ENCODE measurements around the gene ZNF669. TPM values are rescaled to one million over a fixed set of nuclear protein-coding genes. Genes with fewer than 3 reads are reported as not detected.

Gene ZNF669
- total RNA-seq, 1 donor from 2014 or later, result 28.1 TPM

GRCh38 chr1:247077213-247077612 lies 26.9 kb downstream of the ZNF669 start:
- Mint-ChIP-seq H3K36me3 (peaks cover 47% of the 10 kb centered on the region), H3K27ac (peak overlapping the region; percentile 74), H3K27me3 (ENCODE audit: insufficient read depth, low read depth) (peaks cover 5% of the 10 kb centered on the region), H3K9me3 (peaks cover 66% of the 10 kb centered on the region), H3K4me1 (peaks cover 4% of the 10 kb centered on the region), H3K4me3 (peak overlapping the region; percentile 97)
- Histone ChIP-seq H4K20me1 (ENCODE audit: low read depth) (no peaks in the 10 kb centered on the region), H3K27ac (no peak overlapping the region), H3K9ac (peak overlapping the region; percentile 93), H3K27me3 (no peaks in the 10 kb centered on the region), H3K9me3 (ENCODE audit: low read depth) (peaks cover 23% of the 10 kb centered on the region), H3K4me1 (peaks cover 7% of the 10 kb centered on the region), H3K79me2 (ENCODE audit: low read depth) (peaks cover 63% of the 10 kb centered on the region), H3K4me2 (peak overlapping the region; percentile 88), H3F3A (ENCODE audit: low read depth) (no peaks in the 10 kb centered on the region), H3K36me3 (peaks cover 15% of the 10 kb centered on the region), H2AFZ (replicated peaks) (no peak overlapping the region), H3K4me3 (peak overlapping the region; percentile 89)
- no peak for DNase-seq (ENCODE audit: low spot score)
- TF ChIP-seq EZH2phosphoT487 (IDR thresholded peaks at IDR 0.05) (no peak), EZH2 (IDR thresholded peaks at IDR 0.05) (no peak), CTCF (IDR thresholded peaks at IDR 0.05) (no peak)

- H3K4me1 Mint-ChIP-seq, result no peaks in the 10 kb centered on the region
- TF ChIP-seq EZH2 (IDR thresholded peaks at IDR 0.05) (no peak), CTCF (IDR thresholded peaks at IDR 0.05) (no peak), EZH2phosphoT487 (IDR thresholded peaks at IDR 0.05) (no peak)
- Histone ChIP-seq H3K4me3 (no peak overlapping the region), H3K36me3 (peaks cover 18% of the 10 kb centered on the region), H3K27ac (no peak overlapping the region), H3K4me1 (no peaks in the 10 kb centered on the region), H3K79me2 (ENCODE audit: low read depth) (peaks cover 98% of the 10 kb centered on the region), H3K9me3 (ENCODE audit: low read depth) (peaks cover 30% of the 10 kb centered on the region), H2AFZ (replicated peaks) (no peak overlapping the region), H3K4me2 (no peak overlapping the region), H4K20me1 (ENCODE audit: low read depth) (no peaks in the 10 kb centered on the region), H3K9ac (no peak overlapping the region), H3F3A (ENCODE audit: low read depth) (no peaks in the 10 kb centered on the region), H3K27me3 (no peaks in the 10 kb centered on the region)
- H3K9me3 Mint-ChIP-seq, result peaks cover 77% of the 10 kb centered on the region
- H3K27ac Mint-ChIP-seq, result no peak overlapping the region
- H3K27me3 Mint-ChIP-seq (ENCODE audit: insufficient read depth, low read depth), result peaks cover 3% of the 10 kb centered on the region
- no peak overlapping the region for H3K4me3 Mint-ChIP-seq
- peaks cover 47% of the 10 kb centered on the region for H3K36me3 Mint-ChIP-seq
- no peak for DNase-seq (ENCODE audit: low spot score)
Measured at GRCh38 chr1:247070645-247071044, 33.5 kb downstream of the ZNF669 start.

- DNase-seq (ENCODE audit: low spot score), result no peak
- H3K4me3 ChIP-seq, result no peak overlapping the region
- H3K79me2 ChIP-seq (ENCODE audit: low read depth), result peaks cover 96% of the 10 kb centered on the region
- no peak overlapping the region for H3K9ac ChIP-seq
- H3K4me1 Mint-ChIP-seq, result no peaks in the 10 kb centered on the region
- H3K27me3 Mint-ChIP-seq (ENCODE audit: insufficient read depth, low read depth), result peaks cover 3% of the 10 kb centered on the region
- H3K36me3 Mint-ChIP-seq, result peaks cover 52% of the 10 kb centered on the region
- no peaks in the 10 kb centered on the region for H4K20me1 ChIP-seq (ENCODE audit: low read depth)
- H3K27ac ChIP-seq, result no peak overlapping the region
- no peaks in the 10 kb centered on the region for H3K27me3 ChIP-seq
- peaks cover 86% of the 10 kb centered on the region for H3K9me3 Mint-ChIP-seq
- no peak overlapping the region for H3K4me3 Mint-ChIP-seq
- H3K4me1 ChIP-seq, result no peaks in the 10 kb centered on the region
- TF ChIP-seq EZH2phosphoT487 (IDR thresholded peaks at IDR 0.05), result no peak
- no peak for TF ChIP-seq EZH2 (IDR thresholded peaks at IDR 0.05)
- TF ChIP-seq CTCF (IDR thresholded peaks at IDR 0.05), result no peak
- H3K36me3 ChIP-seq, result peaks cover 9% of the 10 kb centered on the region
- peaks cover 9% of the 10 kb centered on the region for H3K9me3 ChIP-seq (ENCODE audit: low read depth)
- no peaks in the 10 kb centered on the region for H3F3A ChIP-seq (ENCODE audit: low read depth)
- no peak overlapping the region for H2AFZ ChIP-seq (replicated peaks)
- no peak overlapping the region for H3K27ac Mint-ChIP-seq
- H3K4me2 ChIP-seq, result no peak overlapping the region
Measured at GRCh38 chr1:247064304-247064703, 39.9 kb downstream of the ZNF669 start.
